Endothelial cell of umbilical vein (primary cell): ENCODE results near the gene ZMYM4. TPM values are rescaled to one million over a fixed set of nuclear protein-coding genes. Genes with fewer than 3 reads are reported as not detected.
"Not testable (repeated sequence)": the region's sequence is repeated elsewhere in the genome, so short reads cannot be mapped to it uniquely, and the experiment has no call there.

Experiments
- BruUV-seq: library from RNA; stranded (reverse); fragments of 400-500 nt; replicated peaks from 2 replicates; lab custom pipeline; 2021; lab: Mats Ljungman, UMichigan
- CTCF ChIA-PET: fragments of 300-600, 350-600 bp; sonication (Branson Sonifier 250); formaldehyde crosslinking; loops from one replicate; lab custom pipeline; 2021; ENCODE audit warnings: antibody characterized with exemption, inconsistent platforms; lab: Charles Lee
- POLR2A ChIA-PET: fragments of 300-600, 350-600 bp; sonication (Branson Sonifier 250); formaldehyde crosslinking; loops from one replicate; lab custom pipeline; 2021; ENCODE audit warnings: antibody characterized with exemption, inconsistent platforms; lab: Charles Lee
- DNase-seq: peaks from one replicate; pipeline ENCODE4 v3.0.0-alpha.2; 2011; ENCODE audit warnings: low read depth, low spot score
- FAIRE-seq: peaks from 2 replicates; lab custom pipeline; 2011; peaks lifted over from hg19 to GRCh38; lab: Jason Lieb, UNC
- H2AFZ ChIP-seq: 2 replicates; pipeline ENCODE4 v1.6.0; 2012; ENCODE audit warnings: low read depth, low read length, control low read depth, inconsistent platforms
- H3K27ac ChIP-seq: 2 replicates; pipeline ENCODE4 v1.5.1; 2011; ENCODE audit warnings: low read depth, mild to moderate bottlenecking, control low read depth, low read length, moderate library complexity; ENCODE audit not compliant: insufficient read depth
- H3K27me3 ChIP-seq, 2 experiments: 2 replicates each; pipeline versions ENCODE4 v1.6.0 to v1.6.1; 2011; ENCODE audit warnings: low read length in 2 of 2, mixed read lengths in 1 of 2; ENCODE audit not compliant: control insufficient read depth in 2 of 2, insufficient read depth in 2 of 2
- H3K36me3 ChIP-seq, 2 experiments: 2 replicates in 1 of 2; 3 replicates in 1 of 2; pipeline ENCODE4 v1.5.1; 2011; ENCODE audit warnings: low read length in 2 of 2, mild to moderate bottlenecking in 1 of 2, moderate library complexity in 1 of 2; ENCODE audit not compliant: control insufficient read depth in 2 of 2, insufficient read depth in 2 of 2; ENCODE audit errors: extremely low read depth in 1 of 2
- H3K4me1 ChIP-seq: 3 replicates; pipeline ENCODE4 v1.5.1; 2011; ENCODE audit warnings: mild to moderate bottlenecking, low read length; ENCODE audit not compliant: control insufficient read depth, insufficient read depth; ENCODE audit errors: extremely low read depth
- H3K4me2 ChIP-seq: 2 replicates; pipeline ENCODE4 v1.6.1; 2011; ENCODE audit warnings: low read length, control low read depth, mixed read lengths; ENCODE audit not compliant: insufficient read depth
- H3K4me3 ChIP-seq, 3 experiments: fragments of 200-600 bp in 1 of 3; sonication (generic), shearing (Covaris generic) in 1 of 3; replicated peaks in 1 of 3; 2 replicates each; pipeline ENCODE4 v1.5.1; 2011 to 2016; ENCODE audit warnings: control low read depth in 3 of 3, low read length in 3 of 3, mild to moderate bottlenecking in 2 of 3, inconsistent platforms in 1 of 3, low read depth in 1 of 3, moderate library complexity in 1 of 3; ENCODE audit not compliant: insufficient read depth in 1 of 3
- H3K79me2 ChIP-seq: 2 replicates; pipeline ENCODE4 v1.6.0; 2012; ENCODE audit warnings: low read length, inconsistent platforms; ENCODE audit not compliant: control insufficient read depth, insufficient read depth
- H3K9ac ChIP-seq: replicated peaks from 2 replicates; pipeline ENCODE3; 2011; ENCODE audit warnings: low read length, control low read depth; ENCODE audit not compliant: insufficient read depth; ENCODE audit errors: extremely low read depth
- H3K9me1 ChIP-seq: replicated peaks from 3 replicates; pipeline ENCODE4 v1.6.0; 2011; ENCODE audit warnings: mild to moderate bottlenecking, low read length; ENCODE audit not compliant: control insufficient read depth, insufficient read depth; ENCODE audit errors: extremely low read depth
- H3K9me3 ChIP-seq: replicated peaks from 2 replicates; pipeline ENCODE4 v1.5.1; 2012; ENCODE audit warnings: low read length, inconsistent platforms; ENCODE audit not compliant: control insufficient read depth, insufficient read depth
- H4K20me1 ChIP-seq: replicated peaks from 2 replicates; pipeline ENCODE3; 2011; ENCODE audit warnings: mild to moderate bottlenecking, low read length; ENCODE audit not compliant: control insufficient read depth, insufficient read depth; ENCODE audit errors: extremely low read depth
- dilution Hi-C: fragments of 300-500 bp; cut with MboI; formaldehyde crosslinking; loops from one replicate; pipeline ENCODE4 v1.15.0; 2019; ENCODE audit warnings: low sequenced_read_pairs; ENCODE audit not compliant: extremely low pct_ligation_motif_present
- intact Hi-C: fragments of 100-400 bp; cut with micrococcal nuclease; formaldehyde crosslinking; loops from one replicate; pipeline ENCODE4 v1.10.0; 2022
- polyA plus RNA-seq, 4 experiments: library from polyadenylated mRNA; depleted of rRNA in 3 of 4; stranded (reverse) in 3 of 4; unstranded in 1 of 4; fragments of >200 nt; gene quantifications; 2 replicates each; pipeline versions ENCODE4 v1.2.1 to v1.2.3, GENCODE V29; 2011 to 2012; ENCODE audit warnings: missing spikeins in 1 of 4
- total RNA-seq: library from RNA; stranded (reverse); gene quantifications from 2 replicates; pipeline ENCODE4 v1.2.3, GENCODE V29; 2021
- TF ChIP-seq, protein P1 (sequence below), 2 donors: IDR thresholded peaks; 1 replicate in 1 of 2; 2 replicates in 1 of 2; pipeline ENCODE4 v1.5.1; 2011; ENCODE audit warnings: low read length in 2 of 2, mild to moderate bottlenecking in 2 of 2, moderate library complexity in 2 of 2, control low read depth in 1 of 2, inconsistent platforms in 1 of 2, low read depth in 1 of 2; ENCODE audit not compliant: insufficient read depth in 1 of 2; ENCODE audit errors: extremely low read depth in 1 of 2

The ZMYM4 gene
- total and polyA plus RNA-seq, 2 donors (not counting 3 experiments of a cell fraction or from before 2014, with no cell fraction given): 15.3 to 65.0 TPM

DNA sequence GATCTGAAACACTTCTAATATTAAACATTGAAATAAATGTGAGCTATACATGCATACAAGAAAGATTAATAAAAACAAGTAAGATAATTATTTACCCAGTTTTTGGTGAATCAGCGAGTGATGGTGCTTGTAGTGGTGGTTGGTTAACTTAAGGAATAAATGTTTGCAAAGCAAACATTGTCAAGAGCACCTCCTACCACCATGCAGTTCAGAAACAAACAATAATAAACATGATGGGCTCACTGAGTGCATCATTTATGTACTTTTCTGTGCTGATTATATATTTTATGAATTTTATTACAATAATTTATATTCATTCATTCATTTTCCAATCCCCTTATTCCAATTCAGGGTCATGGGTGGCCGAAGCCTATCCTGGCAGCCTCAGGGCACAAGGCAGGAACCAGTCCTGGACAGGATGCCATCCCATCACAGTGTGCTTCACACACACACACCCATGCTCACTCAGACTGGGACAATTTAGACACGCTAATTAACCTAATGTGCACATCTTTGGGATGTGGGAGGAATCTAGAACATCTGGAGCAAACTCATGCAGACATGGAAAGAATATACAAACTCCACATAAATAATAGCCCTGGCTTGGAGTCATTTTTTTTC is 57.8 kb downstream of the ZMYM4 start:
- no TSS peak for BruUV-seq
- H3K9ac ChIP-seq: no peak overlapping the region
- H3K4me3 ChIP-seq: no peak overlapping the region
- ChIA-PET POLR2A (interaction anchor here (0.6 to 0.7 kb wide), 2 partner anchors 24 to 79 kb away, joined by 4 read pairs; no protein-coding TSS in a partner anchor), CTCF (interaction anchor here (1.9 kb wide), 1 partner anchor 8 kb away, joined by 5 read pairs; no protein-coding TSS in a partner anchor)
- no peaks in the 10 kb centered on the region for H3K9me1 ChIP-seq
- H3K27me3 ChIP-seq: no peaks in the 10 kb centered on the region
- H4K20me1 ChIP-seq: peaks cover 2% of the 10 kb centered on the region
- no peak overlapping the region for H3K4me2 ChIP-seq
- TF ChIP-seq, protein P1, sequence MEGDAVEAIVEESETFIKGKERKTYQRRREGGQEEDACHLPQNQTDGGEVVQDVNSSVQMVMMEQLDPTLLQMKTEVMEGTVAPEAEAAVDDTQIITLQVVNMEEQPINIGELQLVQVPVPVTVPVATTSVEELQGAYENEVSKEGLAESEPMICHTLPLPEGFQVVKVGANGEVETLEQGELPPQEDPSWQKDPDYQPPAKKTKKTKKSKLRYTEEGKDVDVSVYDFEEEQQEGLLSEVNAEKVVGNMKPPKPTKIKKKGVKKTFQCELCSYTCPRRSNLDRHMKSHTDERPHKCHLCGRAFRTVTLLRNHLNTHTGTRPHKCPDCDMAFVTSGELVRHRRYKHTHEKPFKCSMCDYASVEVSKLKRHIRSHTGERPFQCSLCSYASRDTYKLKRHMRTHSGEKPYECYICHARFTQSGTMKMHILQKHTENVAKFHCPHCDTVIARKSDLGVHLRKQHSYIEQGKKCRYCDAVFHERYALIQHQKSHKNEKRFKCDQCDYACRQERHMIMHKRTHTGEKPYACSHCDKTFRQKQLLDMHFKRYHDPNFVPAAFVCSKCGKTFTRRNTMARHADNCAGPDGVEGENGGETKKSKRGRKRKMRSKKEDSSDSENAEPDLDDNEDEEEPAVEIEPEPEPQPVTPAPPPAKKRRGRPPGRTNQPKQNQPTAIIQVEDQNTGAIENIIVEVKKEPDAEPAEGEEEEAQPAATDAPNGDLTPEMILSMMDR (IDR thresholded peaks at IDR 0.05; ENCODE audit: extremely low read depth in 1 of 2, insufficient read depth in 1 of 2, low read depth in 1 of 2, low read length in 2 of 2): no peak
- no peak overlapping the region for H2AFZ ChIP-seq
- no peak for DNase-seq
- H3K4me1 ChIP-seq: peaks cover under 1% of the 10 kb centered on the region
- no peak for FAIRE-seq
- no peaks in the 10 kb centered on the region for H3K9me3 ChIP-seq
- H3K27ac ChIP-seq: no peak overlapping the region
- peaks cover 0 to 4% of the 10 kb centered on the region in 2 experiments for H3K36me3 ChIP-seq
- intact Hi-C loops: no loop called here
- dilution Hi-C loops: no loop called here
- peaks cover 19% of the 10 kb centered on the region for H3K79me2 ChIP-seq

GRCh38 chr1:35331618-35332017 is 63.1 kb downstream of the ZMYM4 start:
- DNase-seq, H3K27me3 ChIP-seq, H3K4me1 ChIP-seq, H3K27ac ChIP-seq, BruUV-seq, H3K4me2 ChIP-seq, H3K9me1 ChIP-seq, H3K9me3 ChIP-seq, H4K20me1 ChIP-seq, CTCF ChIA-PET, H3K9ac ChIP-seq, H3K4me3 ChIP-seq, dilution Hi-C loops, intact Hi-C loops, FAIRE-seq, H3K36me3 ChIP-seq, H2AFZ ChIP-seq, POLR2A ChIA-PET: not testable (repeated sequence)
- H3K79me2 ChIP-seq: peaks cover 14% of the 10 kb centered on the region
